GM23338 (cell line): ENCODE measurements around the gene CDK3.

Experiments used
- CREB1 ChIP-seq: fragments of 250-450 bp; sonication (Bioruptor Pico); IDR thresholded peaks from 2 replicates; pipeline ENCODE4 v1.5.0; 2020; ENCODE audit warnings: low read depth, mild to moderate bottlenecking, moderate library complexity
- EZH2 ChIP-seq: fragments of 200-600 bp; sonication (generic); IDR thresholded peaks from one replicate; pipeline ENCODE4 v1.8.0; 2017; ENCODE audit warnings: antibody characterized with exemption, mild to moderate bottlenecking, low read depth; ENCODE audit not compliant: unreplicated experiment
- EZH2phosphoT487 ChIP-seq: fragments of 200-600 bp; sonication (generic); IDR thresholded peaks from one replicate; pipeline ENCODE4 v1.8.1; 2018; ENCODE audit warnings: antibody characterized with exemption; ENCODE audit not compliant: unreplicated experiment
- JUNB ChIP-seq: IDR thresholded peaks from one replicate; pipeline ENCODE4 v1.6.1; 2016; ENCODE audit warnings: antibody characterized with exemption; ENCODE audit not compliant: unreplicated experiment
- POLR2AphosphoS5 ChIP-seq: IDR thresholded peaks from 2 replicates; pipeline ENCODE4 v1.6.1; 2016; ENCODE audit warnings: antibody characterized with exemption, low read depth
- STAT1 ChIP-seq: IDR thresholded peaks from one replicate; pipeline ENCODE4 v1.6.1; 2016; ENCODE audit warnings: antibody characterized with exemption; ENCODE audit not compliant: unreplicated experiment
- ZNF331 ChIP-seq: fragments of 250-450 bp; sonication (Bioruptor Pico); IDR thresholded peaks from 2 replicates; pipeline ENCODE4 v1.5.0; 2020; ENCODE audit warnings: low read depth, mild to moderate bottlenecking, moderate library complexity
- TF ChIP-seq, protein P1 (sequence below), 2 experiments: fragments of 200-600 bp in 1 of 2; sonication (generic) in 1 of 2; conservative IDR thresholded peaks; 2 replicates each; pipeline versions ENCODE4 v1.5.1 to v1.6.1; 2016 to 2017; ENCODE audit warnings: antibody characterized with exemption in 2 of 2, low read depth in 2 of 2, mild to moderate bottlenecking in 2 of 2, moderate library complexity in 1 of 2
- TF ChIP-seq, protein P2 (sequence below): IDR thresholded peaks from one replicate; pipeline ENCODE4 v1.6.1; 2018; ENCODE audit warnings: antibody characterized with exemption; ENCODE audit not compliant: unreplicated experiment

DNA sequence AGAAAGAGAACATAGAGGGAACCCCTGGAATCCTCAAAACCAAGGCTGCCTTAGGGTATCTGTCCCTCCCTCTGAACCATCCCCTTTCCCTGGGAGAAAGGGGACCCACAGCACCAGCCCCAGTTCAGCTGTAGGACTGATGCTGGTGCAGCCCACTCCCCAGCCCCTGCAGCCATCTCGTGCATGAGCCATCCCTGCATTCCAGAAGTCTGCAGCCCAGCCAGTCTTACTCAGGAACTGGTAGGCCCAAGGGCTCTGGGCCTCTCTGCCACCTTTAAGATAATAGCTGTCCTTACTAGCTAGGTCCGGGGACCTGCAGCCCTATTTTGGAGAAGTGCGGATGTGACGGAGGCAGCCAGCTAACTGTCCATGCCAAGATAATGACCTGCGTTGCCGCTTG is 32.5 kb downstream of the CDK3 start:
- TF ChIP-seq, protein P1, sequence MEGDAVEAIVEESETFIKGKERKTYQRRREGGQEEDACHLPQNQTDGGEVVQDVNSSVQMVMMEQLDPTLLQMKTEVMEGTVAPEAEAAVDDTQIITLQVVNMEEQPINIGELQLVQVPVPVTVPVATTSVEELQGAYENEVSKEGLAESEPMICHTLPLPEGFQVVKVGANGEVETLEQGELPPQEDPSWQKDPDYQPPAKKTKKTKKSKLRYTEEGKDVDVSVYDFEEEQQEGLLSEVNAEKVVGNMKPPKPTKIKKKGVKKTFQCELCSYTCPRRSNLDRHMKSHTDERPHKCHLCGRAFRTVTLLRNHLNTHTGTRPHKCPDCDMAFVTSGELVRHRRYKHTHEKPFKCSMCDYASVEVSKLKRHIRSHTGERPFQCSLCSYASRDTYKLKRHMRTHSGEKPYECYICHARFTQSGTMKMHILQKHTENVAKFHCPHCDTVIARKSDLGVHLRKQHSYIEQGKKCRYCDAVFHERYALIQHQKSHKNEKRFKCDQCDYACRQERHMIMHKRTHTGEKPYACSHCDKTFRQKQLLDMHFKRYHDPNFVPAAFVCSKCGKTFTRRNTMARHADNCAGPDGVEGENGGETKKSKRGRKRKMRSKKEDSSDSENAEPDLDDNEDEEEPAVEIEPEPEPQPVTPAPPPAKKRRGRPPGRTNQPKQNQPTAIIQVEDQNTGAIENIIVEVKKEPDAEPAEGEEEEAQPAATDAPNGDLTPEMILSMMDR (conservative IDR thresholded peaks at IDR 0.05; ENCODE audit: low read depth in 2 of 2), result no peak
- TF ChIP-seq EZH2 (no peak), POLR2AphosphoS5 (no peak), EZH2phosphoT487 (no peak), ZNF331 (no peak), STAT1 (no peak), JUNB (no peak), CREB1 (CRISPR knock-in tag) (no peak)
- TF ChIP-seq, protein P2, sequence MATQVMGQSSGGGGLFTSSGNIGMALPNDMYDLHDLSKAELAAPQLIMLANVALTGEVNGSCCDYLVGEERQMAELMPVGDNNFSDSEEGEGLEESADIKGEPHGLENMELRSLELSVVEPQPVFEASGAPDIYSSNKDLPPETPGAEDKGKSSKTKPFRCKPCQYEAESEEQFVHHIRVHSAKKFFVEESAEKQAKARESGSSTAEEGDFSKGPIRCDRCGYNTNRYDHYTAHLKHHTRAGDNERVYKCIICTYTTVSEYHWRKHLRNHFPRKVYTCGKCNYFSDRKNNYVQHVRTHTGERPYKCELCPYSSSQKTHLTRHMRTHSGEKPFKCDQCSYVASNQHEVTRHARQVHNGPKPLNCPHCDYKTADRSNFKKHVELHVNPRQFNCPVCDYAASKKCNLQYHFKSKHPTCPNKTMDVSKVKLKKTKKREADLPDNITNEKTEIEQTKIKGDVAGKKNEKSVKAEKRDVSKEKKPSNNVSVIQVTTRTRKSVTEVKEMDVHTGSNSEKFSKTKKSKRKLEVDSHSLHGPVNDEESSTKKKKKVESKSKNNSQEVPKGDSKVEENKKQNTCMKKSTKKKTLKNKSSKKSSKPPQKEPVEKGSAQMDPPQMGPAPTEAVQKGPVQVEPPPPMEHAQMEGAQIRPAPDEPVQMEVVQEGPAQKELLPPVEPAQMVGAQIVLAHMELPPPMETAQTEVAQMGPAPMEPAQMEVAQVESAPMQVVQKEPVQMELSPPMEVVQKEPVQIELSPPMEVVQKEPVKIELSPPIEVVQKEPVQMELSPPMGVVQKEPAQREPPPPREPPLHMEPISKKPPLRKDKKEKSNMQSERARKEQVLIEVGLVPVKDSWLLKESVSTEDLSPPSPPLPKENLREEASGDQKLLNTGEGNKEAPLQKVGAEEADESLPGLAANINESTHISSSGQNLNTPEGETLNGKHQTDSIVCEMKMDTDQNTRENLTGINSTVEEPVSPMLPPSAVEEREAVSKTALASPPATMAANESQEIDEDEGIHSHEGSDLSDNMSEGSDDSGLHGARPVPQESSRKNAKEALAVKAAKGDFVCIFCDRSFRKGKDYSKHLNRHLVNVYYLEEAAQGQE, result no peak
